Mesendoderm (in vitro differentiated cells): ENCODE measurements around the gene CTDSP1.

Source experiments
- DNase-seq: peaks from one replicate; pipeline ENCODE4 v3.0.0; 2013
- H2AK5ac ChIP-seq: 2 replicates; pipeline ENCODE4 v1.6.1; 2013; ENCODE audit warnings: low read length, inconsistent platforms
- H2BK120ac ChIP-seq: 2 replicates; pipeline ENCODE4 v1.6.1; 2013; ENCODE audit warnings: low read depth, mild to moderate bottlenecking, low read length, moderate library complexity, mixed read lengths
- H2BK15ac ChIP-seq: replicated peaks from 2 replicates; pipeline ENCODE4 v1.6.1; 2013; ENCODE audit warnings: low read depth, mild to moderate bottlenecking, moderate library complexity
- H2BK5ac ChIP-seq: 2 replicates; pipeline ENCODE4 v1.6.1; 2013; ENCODE audit warnings: low read length, inconsistent platforms
- H3K18ac ChIP-seq: 2 replicates; pipeline ENCODE4 v1.6.1; 2013; ENCODE audit warnings: mild to moderate bottlenecking, low read length, mixed read lengths
- H3K23ac ChIP-seq: one replicate; pipeline ENCODE4 v1.6.1; 2013; ENCODE audit warnings: low read length
- H3K27ac ChIP-seq: 2 replicates; pipeline ENCODE4 v1.5.1; 2013; ENCODE audit warnings: low read depth, mild to moderate bottlenecking, inconsistent platforms, low read length, moderate library complexity
- H3K27me3 ChIP-seq: 2 replicates; pipeline ENCODE4 v1.6.1; 2013; ENCODE audit warnings: low read length, control low read depth, mild to moderate bottlenecking, inconsistent platforms; ENCODE audit not compliant: insufficient read depth, poor library complexity
- H3K36me3 ChIP-seq: 2 replicates; pipeline ENCODE4 v1.6.1; 2013; ENCODE audit warnings: low read length, inconsistent platforms; ENCODE audit not compliant: control insufficient read depth, insufficient read depth
- H3K4ac ChIP-seq: one replicate; pipeline ENCODE4 v1.6.1; 2013; ENCODE audit warnings: low read depth, mild to moderate bottlenecking, low read length, moderate library complexity
- H3K4me1 ChIP-seq: 2 replicates; pipeline ENCODE4 v1.6.1; 2013; ENCODE audit warnings: low read depth, low read length, inconsistent platforms; ENCODE audit not compliant: control insufficient read depth
- H3K4me2 ChIP-seq: 2 replicates; pipeline ENCODE4 v1.6.1; 2013; ENCODE audit warnings: low read length
- H3K4me3 ChIP-seq: 2 replicates; pipeline ENCODE4 v1.5.1; 2013; ENCODE audit warnings: mild to moderate bottlenecking, low read length
- H3K56ac ChIP-seq: one replicate; pipeline ENCODE4 v1.6.1; 2013; ENCODE audit warnings: low read length
- H3K79me1 ChIP-seq: 2 replicates; pipeline ENCODE4 v1.6.1; 2013; ENCODE audit warnings: low read length, inconsistent platforms
- H3K79me2 ChIP-seq: 2 replicates; pipeline ENCODE4 v1.6.1; 2013; ENCODE audit warnings: mild to moderate bottlenecking, low read length; ENCODE audit not compliant: control insufficient read depth, insufficient read depth
- H3K9ac ChIP-seq: 2 replicates; pipeline ENCODE4 v1.6.1; 2013; ENCODE audit warnings: low read length, inconsistent platforms
- H4K5ac ChIP-seq: one replicate; pipeline ENCODE4 v1.6.1; 2013; ENCODE audit warnings: low read length
- H4K8ac ChIP-seq: one replicate; pipeline ENCODE4 v1.6.1; 2013; ENCODE audit warnings: low read depth, mild to moderate bottlenecking, control low read depth, low read length, moderate library complexity
- WGBS: extraction: QIAGEN DNeasy Blood & Tissue Kit; methylation state at CpG from one replicate; pipeline ENCODE4 v1.1.7; 2013; ENCODE audit warnings: low lambda C conversion rate, missing lambda C conversion rate; ENCODE audit not compliant: insufficient coverage; ENCODE audit errors: extremely low coverage; 5-methylcytosine and 5-hydroxymethylcytosine counted together

The CTDSP1 gene

GRCh38 chr2:218421027-218421426 lies 21.4 kb downstream of the CTDSP1 start:
- Histone ChIP-seq H2BK120ac (no peak overlapping the region), H3K18ac (no peak overlapping the region), H3K27me3 (no peaks in the 10 kb centered on the region), H3K4ac (no peak overlapping the region), H3K4me3 (no peak overlapping the region), H3K23ac (no peak overlapping the region), H2AK5ac (no peak overlapping the region), H3K36me3 (no peaks in the 10 kb centered on the region), H3K27ac (no peak overlapping the region), H4K5ac (no peak overlapping the region), H4K8ac (no peak overlapping the region), H3K4me1 (peaks cover 5% of the 10 kb centered on the region), H2BK5ac (no peak overlapping the region), H3K56ac (no peak overlapping the region), H2BK15ac (no peak overlapping the region), H3K79me1 (no peaks in the 10 kb centered on the region), H3K4me2 (no peak overlapping the region), H3K79me2 (no peaks in the 10 kb centered on the region), H3K9ac (no peak overlapping the region)
- no CpG with 5 or more reads among the region's 2 CpGs for WGBS
- no peak for DNase-seq

- no CpG with 5 or more reads among the region's 9 CpGs for WGBS
- Histone ChIP-seq H2BK15ac (no peak overlapping the region), H4K5ac (no peak overlapping the region), H3K79me1 (no peaks in the 10 kb centered on the region), H2BK5ac (no peak overlapping the region), H3K27me3 (no peaks in the 10 kb centered on the region), H2AK5ac (no peak overlapping the region), H2BK120ac (no peak overlapping the region), H3K4ac (no peak overlapping the region), H3K4me2 (no peak overlapping the region), H3K4me1 (peaks cover 5% of the 10 kb centered on the region), H4K8ac (no peak overlapping the region), H3K4me3 (no peak overlapping the region), H3K9ac (no peak overlapping the region), H3K18ac (no peak overlapping the region), H3K56ac (no peak overlapping the region), H3K23ac (no peak overlapping the region), H3K27ac (no peak overlapping the region), H3K36me3 (no peaks in the 10 kb centered on the region), H3K79me2 (no peaks in the 10 kb centered on the region)
- DNase-seq = no peak
These were observed 22.9 kb downstream of the CTDSP1 start for GRCh38 chr2:218422403-218423086.

GRCh38 chr2:218423584-218423983 lies 23.9 kb downstream of the CTDSP1 start:
- H2AK5ac ChIP-seq = no peak overlapping the region
- H3K79me2 ChIP-seq = no peaks in the 10 kb centered on the region
- no peak overlapping the region for H3K4me3 ChIP-seq
- no peak overlapping the region for H3K27ac ChIP-seq
- H3K36me3 ChIP-seq = no peaks in the 10 kb centered on the region
- H3K18ac ChIP-seq = no peak overlapping the region
- H3K27me3 ChIP-seq = no peaks in the 10 kb centered on the region
- no peak overlapping the region for H3K23ac ChIP-seq
- H2BK5ac ChIP-seq = no peak overlapping the region
- H3K56ac ChIP-seq = no peak overlapping the region
- no peaks in the 10 kb centered on the region for H3K79me1 ChIP-seq
- no peak for DNase-seq
- no peak overlapping the region for H4K8ac ChIP-seq
- no peak overlapping the region for H3K9ac ChIP-seq
- no peak overlapping the region for H3K4me2 ChIP-seq
- H2BK15ac ChIP-seq = no peak overlapping the region
- no peak overlapping the region for H2BK120ac ChIP-seq
- H3K4me1 ChIP-seq = peaks cover 5% of the 10 kb centered on the region
- H4K5ac ChIP-seq = no peak overlapping the region
- no CpG with 5 or more reads among the region's 9 CpGs for WGBS
- no peak overlapping the region for H3K4ac ChIP-seq

- Histone ChIP-seq H2BK5ac (no peak overlapping the region), H2BK120ac (no peak overlapping the region), H3K36me3 (no peaks in the 10 kb centered on the region), H3K4me1 (no peaks in the 10 kb centered on the region), H3K4me2 (no peak overlapping the region), H2AK5ac (no peak overlapping the region), H3K23ac (no peak overlapping the region), H3K9ac (no peak overlapping the region), H3K56ac (no peak overlapping the region), H3K18ac (no peak overlapping the region), H3K79me1 (no peaks in the 10 kb centered on the region), H3K27ac (no peak overlapping the region), H3K4ac (no peak overlapping the region), H2BK15ac (no peak overlapping the region), H3K4me3 (no peak overlapping the region), H4K8ac (no peak overlapping the region), H4K5ac (no peak overlapping the region), H3K79me2 (no peaks in the 10 kb centered on the region), H3K27me3 (no peaks in the 10 kb centered on the region)
- no CpG with 5 or more reads among the region's 10 CpGs for WGBS
- DNase-seq = no peak
These were observed 25.9 kb downstream of the CTDSP1 start for GRCh38 chr2:218425531-218425930.

- no peaks in the 10 kb centered on the region for H3K79me1 ChIP-seq
- no peak overlapping the region for H3K4me3 ChIP-seq
- no peak overlapping the region for H3K9ac ChIP-seq
- H2BK5ac ChIP-seq = no peak overlapping the region
- no peak overlapping the region for H3K4ac ChIP-seq
- no peaks in the 10 kb centered on the region for H3K79me2 ChIP-seq
- peak; percentile 29 for DNase-seq
- H3K4me2 ChIP-seq = no peak overlapping the region
- no peak overlapping the region for H2BK120ac ChIP-seq
- no peak overlapping the region for H3K27ac ChIP-seq
- H3K36me3 ChIP-seq = no peaks in the 10 kb centered on the region
- no peaks in the 10 kb centered on the region for H3K4me1 ChIP-seq
- H3K27me3 ChIP-seq = no peaks in the 10 kb centered on the region
- H3K23ac ChIP-seq = no peak overlapping the region
- H2BK15ac ChIP-seq = no peak overlapping the region
- H2AK5ac ChIP-seq = no peak overlapping the region
- H4K8ac ChIP-seq = no peak overlapping the region
- no CpG with 5 or more reads among the region's 11 CpGs for WGBS
- H3K18ac ChIP-seq = no peak overlapping the region
- H4K5ac ChIP-seq = no peak overlapping the region
- H3K56ac ChIP-seq = no peak overlapping the region
These were observed 28.1 kb downstream of the CTDSP1 start for GRCh38 chr2:218427741-218428140.
